ENCODE results near the gene RXRB.

DNA sequence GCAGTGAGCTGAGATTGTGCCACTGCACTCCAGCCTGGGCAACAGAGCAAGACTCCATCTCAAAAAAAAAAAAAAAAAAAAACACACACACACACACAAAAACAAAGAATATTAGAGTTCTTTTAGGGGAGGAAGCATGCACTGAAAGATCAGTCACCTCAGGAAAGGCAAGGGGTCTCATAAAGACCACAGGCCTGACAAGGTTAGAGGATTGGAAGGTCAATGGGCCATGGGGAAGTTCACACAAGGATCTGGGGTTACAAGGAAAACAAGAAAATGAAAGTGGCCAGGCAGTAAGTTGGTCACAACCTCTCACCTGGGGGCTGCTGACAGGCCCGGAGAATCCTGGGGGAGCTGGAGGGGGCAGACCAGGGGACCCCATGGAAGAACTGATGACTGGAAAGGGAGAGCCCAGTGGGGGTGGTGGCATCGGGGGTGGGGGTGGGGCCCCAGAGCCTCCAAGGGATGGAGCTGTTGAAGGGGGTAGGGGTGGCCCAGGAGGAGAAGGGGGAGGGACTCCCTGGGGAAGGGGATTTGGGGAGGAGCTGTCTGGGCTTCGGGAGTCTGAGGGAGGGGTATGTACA lies 1.5 kb downstream of the RXRB start:
- no peak for TF ChIP-seq CTCF (IDR thresholded peaks at IDR 0.05; ENCODE audit: extremely low read depth in 1 of 2, insufficient read depth in 1 of 2, low read depth in 1 of 2, low read length in 2 of 2)
- no peak for TF ChIP-seq EZH2 (IDR thresholded peaks at IDR 0.05; ENCODE audit: borderline replicate concordance, low read depth, low read length, severe bottlenecking)
- TF ChIP-seq, protein P1, sequence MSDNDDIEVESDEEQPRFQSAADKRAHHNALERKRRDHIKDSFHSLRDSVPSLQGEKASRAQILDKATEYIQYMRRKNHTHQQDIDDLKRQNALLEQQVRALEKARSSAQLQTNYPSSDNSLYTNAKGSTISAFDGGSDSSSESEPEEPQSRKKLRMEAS (IDR thresholded peaks at IDR 0.05; ENCODE audit: insufficient read depth, insufficient read length) = no peak
- TF ChIP-seq POLR2A (IDR thresholded peaks at IDR 0.05; ENCODE audit: low read depth, low read length) = no peak
- TF ChIP-seq POLR2AphosphoS5 (IDR thresholded peaks at IDR 0.05; ENCODE audit: insufficient read depth, low read depth, low read length) = no peak
- TF ChIP-seq JUN (IDR thresholded peaks at IDR 0.05; ENCODE audit: borderline replicate concordance, insufficient read depth, insufficient read length, low read depth) = no peak
